Smooth muscle cell (in vitro differentiated cells): ENCODE data around the gene ASIC5. TPM values are rescaled to one million over a fixed set of nuclear protein-coding genes. Genes with fewer than 3 reads are reported as not detected.
A peak's percentile ranks its signal among the peaks of the same experiment; 100 is the strongest.

ENCODE experiments used
- DNase-seq: peaks from one replicate; lab custom pipeline; 2025; ENCODE audit not compliant: unreplicated experiment; lab: John Stamatoyannopoulos, UW
- H2AFZ ChIP-seq: fragments of 200-600 bp; sonication (generic); 2 replicates; pipeline ENCODE4 v1.6.0; 2016; ENCODE audit warnings: antibody characterized with exemption, low read depth, mild to moderate bottlenecking
- H3F3A ChIP-seq: fragments of 200-600 bp; sonication (generic); 2 replicates; pipeline ENCODE4 v1.6.0; 2017; ENCODE audit warnings: antibody characterized with exemption, low read depth
- H3K27ac ChIP-seq: fragments of 200-600 bp; sonication (generic); 2 replicates; pipeline ENCODE4 v1.5.1; 2016; ENCODE audit warnings: low read depth, mild to moderate bottlenecking
- H3K27me3 ChIP-seq: fragments of 200-600 bp; sonication (generic); 2 replicates; pipeline ENCODE4 v1.6.1; 2016; ENCODE audit warnings: low read depth, mild to moderate bottlenecking
- H3K36me3 ChIP-seq: fragments of 200-600 bp; sonication (generic); 2 replicates; pipeline ENCODE4 v1.5.1; 2016; ENCODE audit warnings: low read depth
- H3K4me1 ChIP-seq: fragments of 200-600 bp; sonication (generic); 2 replicates; pipeline ENCODE4 v1.5.1; 2016; ENCODE audit warnings: low read depth
- H3K4me2 ChIP-seq: fragments of 200-600 bp; sonication (generic); 2 replicates; pipeline ENCODE4 v1.6.0; 2016; ENCODE audit warnings: mild to moderate bottlenecking
- H3K4me3 ChIP-seq: fragments of 200-600 bp; sonication (generic); 2 replicates; pipeline ENCODE4 v1.5.1; 2016; ENCODE audit warnings: mild to moderate bottlenecking
- H3K79me2 ChIP-seq: fragments of 200-600 bp; sonication (generic); 2 replicates; pipeline ENCODE4 v1.6.0; 2016; ENCODE audit warnings: low read depth, mild to moderate bottlenecking
- H3K9ac ChIP-seq: fragments of 200-600 bp; sonication (generic); 2 replicates; pipeline ENCODE4 v1.6.0; 2016; ENCODE audit warnings: low read depth
- H3K9me3 ChIP-seq: fragments of 200-600 bp; sonication (generic); replicated peaks from 2 replicates; pipeline ENCODE4 v1.5.1; 2016; ENCODE audit warnings: low read depth
- H4K20me1 ChIP-seq: fragments of 200-600 bp; sonication (generic); 2 replicates; pipeline ENCODE4 v1.6.0; 2016; ENCODE audit warnings: low read depth
- CTCF ChIP-seq: fragments of 200-600 bp; sonication (generic); IDR thresholded peaks from 2 replicates; pipeline ENCODE4 v1.5.1; 2017; ENCODE audit warnings: borderline replicate concordance, mild to moderate bottlenecking, antibody characterized with exemption; ENCODE audit not compliant: insufficient read depth, poor library complexity, severe bottlenecking
- WGBS: methylation state at CpG from one replicate; pipeline ENCODE4 v1.1.7; 2016; ENCODE audit warnings: low lambda C conversion rate; 5-methylcytosine and 5-hydroxymethylcytosine counted together
- polyA plus RNA-seq: library from polyadenylated mRNA; unstranded; fragments of >200 nt; fragmentation: Nextera tagmentation; extraction: Ambion mirVana; gene quantifications from 2 replicates; pipeline ENCODE4 v1.2.1, GENCODE V29; 2016
- total RNA-seq: library from RNA; depleted of rRNA; stranded (reverse); fragments of >200 nt; gene quantifications from 2 replicates; pipeline ENCODE4 v1.2.3, GENCODE V29; 2014

ASIC5 gene
- total and polyA plus RNA-seq, 2 experiments from 2014 or later, result not detected

GRCh38 chr4:155889031-155889793, 23.1 kb upstream of the ASIC5 start:
- DNase-seq, result no peak
- Histone ChIP-seq H3K9ac (peak overlapping the region; percentile 47), H3K27ac (peak overlapping the region; percentile 83), H4K20me1 (no peaks in the 10 kb centered on the region), H3K36me3 (no peaks in the 10 kb centered on the region), H2AFZ (peak overlapping the region; percentile 17), H3K4me3 (no peak overlapping the region), H3K27me3 (no peaks in the 10 kb centered on the region), H3K4me1 (peaks cover 7% of the 10 kb centered on the region), H3K9me3 (no peaks in the 10 kb centered on the region), H3K4me2 (peak overlapping the region; percentile 72), H3K79me2 (no peaks in the 10 kb centered on the region), H3F3A (peaks cover 17% of the 10 kb centered on the region)
- no peak for TF ChIP-seq CTCF
- 15% methylated on average over 5 of the region's 5 CpGs for WGBS

DNA sequence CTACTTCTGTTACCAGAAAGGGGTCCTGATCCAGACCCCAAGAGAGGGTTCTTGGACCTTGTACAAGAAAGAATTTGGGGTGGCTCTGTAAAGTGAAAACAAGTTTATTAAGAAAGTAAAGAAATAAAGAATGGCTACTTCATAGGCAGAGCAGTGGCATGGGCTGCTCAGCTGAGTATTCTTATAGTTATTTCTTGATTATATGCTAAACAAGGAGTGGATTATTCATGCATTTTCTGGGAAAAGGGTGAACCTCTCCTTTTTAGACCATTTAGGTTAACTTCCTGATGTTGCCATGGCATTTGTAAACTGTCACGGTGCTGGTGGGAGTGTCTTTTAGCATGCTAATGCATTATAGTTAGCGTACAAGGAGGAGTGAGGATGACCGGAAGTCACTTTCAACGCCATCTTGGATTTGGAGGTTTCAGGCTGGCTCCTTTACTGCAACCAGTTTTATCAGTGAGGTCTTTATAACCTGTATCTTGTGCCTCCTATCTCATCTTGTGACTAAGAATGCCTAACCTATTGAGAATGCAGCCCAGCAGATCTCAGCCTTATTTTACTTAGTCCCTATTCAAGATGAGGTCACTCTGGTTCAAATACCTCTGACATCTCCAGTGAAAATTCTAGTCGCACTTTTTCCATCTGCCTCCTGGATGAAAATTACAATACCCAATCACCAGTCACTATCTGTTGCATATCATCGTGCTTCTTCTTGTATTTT, 21.9 kb upstream of the ASIC5 start:
- no peak for DNase-seq
- Histone ChIP-seq H3K27me3 (no peaks in the 10 kb centered on the region), H3K27ac (peak overlapping the region; percentile 12)

DNA sequence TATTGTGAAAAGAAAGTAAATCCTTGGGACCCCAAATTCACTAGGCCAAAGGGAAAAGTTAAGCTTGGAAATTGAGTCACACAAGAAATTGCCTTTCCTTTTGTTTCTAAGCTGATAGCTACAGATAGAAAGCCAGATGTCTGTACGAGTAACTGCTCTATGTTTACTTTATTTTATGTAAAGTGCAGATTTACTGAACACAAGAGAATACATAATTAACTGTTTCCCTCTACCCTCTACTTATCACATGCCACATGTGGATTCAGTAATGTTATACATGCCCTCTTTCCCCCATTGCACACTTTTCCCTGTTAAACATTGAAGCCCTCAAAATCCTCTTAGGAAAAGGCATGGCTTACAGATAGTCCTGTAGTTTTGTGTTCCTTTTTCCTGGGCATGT, 21.0 kb upstream of the ASIC5 start:
- DNase-seq, result no peak
- TF ChIP-seq CTCF, result no peak

More for the DNA sequence above, 21.9 kb upstream of the ASIC5 start:
- peaks cover 7% of the 10 kb centered on the region for H3K4me1 ChIP-seq
- no peaks in the 10 kb centered on the region for H3K79me2 ChIP-seq
- no peaks in the 10 kb centered on the region for H3K9me3 ChIP-seq
- no peaks in the 10 kb centered on the region for H3K36me3 ChIP-seq
- H3K4me3 ChIP-seq, result no peak overlapping the region
- H3K9ac ChIP-seq, result no peak overlapping the region
- H3K4me2 ChIP-seq, result peak overlapping the region; percentile 25
- TF ChIP-seq CTCF, result no peak
- H4K20me1 ChIP-seq, result no peaks in the 10 kb centered on the region
- no peak overlapping the region for H2AFZ ChIP-seq
- 80% methylated on average over 6 of the region's 6 CpGs for WGBS
- peaks cover 17% of the 10 kb centered on the region for H3F3A ChIP-seq

More for the DNA sequence above, 21.0 kb upstream of the ASIC5 start:
- Histone ChIP-seq H2AFZ (no peak overlapping the region), H3K36me3 (no peaks in the 10 kb centered on the region), H3K79me2 (no peaks in the 10 kb centered on the region), H3K4me1 (peaks cover 7% of the 10 kb centered on the region), H3K4me2 (peak overlapping the region; percentile 25), H4K20me1 (no peaks in the 10 kb centered on the region), H3K9ac (no peak overlapping the region), H3K27ac (peak overlapping the region; percentile 12), H3K4me3 (no peak overlapping the region), H3K9me3 (no peaks in the 10 kb centered on the region), H3F3A (peaks cover 17% of the 10 kb centered on the region), H3K27me3 (no peaks in the 10 kb centered on the region)
- WGBS, result 11% methylated on average over 1 of the region's 1 CpG
